Measurements from ENCODE around the gene DHH. TPM values are rescaled to one million over a fixed set of nuclear protein-coding genes. Genes with fewer than 3 reads are reported as not detected.

The DHH gene
- polyA plus RNA-seq, 3 donors = not detected

GRCh38 chr12:49133590-49133989, 39.0 kb upstream of the DHH start:
- no peak overlapping the region for H3K27ac ChIP-seq (ENCODE audit: low read depth in 1 of 2, low read length in 2 of 2)
- no peak overlapping the region for H3K9ac ChIP-seq (ENCODE audit: insufficient read depth, low read length, poor library complexity, severe bottlenecking)
- TF ChIP-seq CTCF (IDR thresholded peaks at IDR 0.05) = no peak
- peaks cover 13 to 15% of the 10 kb centered on the region in 2 donors for H3K36me3 ChIP-seq (replicated peaks in 1 of 2; ENCODE audit: control insufficient read depth in 1 of 2, insufficient read depth in 2 of 2, low read length in 2 of 2)
- peak overlapping the region in 2 of 7 donors; percentile 26 to 64 for H3K27ac Mint-ChIP-seq
- no peaks in the 10 kb centered on the region for H3K9me3 ChIP-seq (replicated peaks in 1 of 2; ENCODE audit: control insufficient read depth in 1 of 2, insufficient read depth in 1 of 2, low read length in 2 of 2)
- H3K79me2 ChIP-seq (ENCODE audit: insufficient read depth, low read length) = peaks cover 42% of the 10 kb centered on the region
- no CpG with 5 or more reads among the region's 10 CpGs for WGBS (ENCODE audit: insufficient coverage)
- H3K4me3 ChIP-seq (replicated peaks in 1 of 3; ENCODE audit: low read depth in 2 of 3, low read length in 3 of 3) = no peak overlapping the region
- peaks cover 34% of the 10 kb centered on the region for H3K4me1 Mint-ChIP-seq
- H3K27me3 Mint-ChIP-seq (ENCODE audit: low read depth in 3 of 3) = no peaks in the 10 kb centered on the region
- no peak overlapping the region for H3K4me2 ChIP-seq (replicated peaks; ENCODE audit: extremely low read depth, low read length, poor library complexity, severe bottlenecking)
- peaks cover 20% of the 10 kb centered on the region for H4K20me1 ChIP-seq (ENCODE audit: insufficient read depth, low read length)
- no peak for DNase-seq
- H3K4me1 ChIP-seq (ENCODE audit: control insufficient read depth in 1 of 2, insufficient read depth in 2 of 2, low read length in 2 of 2) = peaks cover 27 to 43% of the 10 kb centered on the region in 2 donors
- H3K27me3 ChIP-seq (ENCODE audit: control insufficient read depth in 2 of 2, insufficient read depth in 2 of 2, low read length in 2 of 2) = no peaks in the 10 kb centered on the region
- intact Hi-C loops (cut with micrococcal nuclease) = loop anchor here (5.0 to 10.0 kb wide), 5 partner anchors 49 to 101 kb away; partner anchors contain the start of gene TUBA1A (in 1 of the 2)
- H3K9me3 Mint-ChIP-seq = peaks cover 0 to 2% (median 0%) of the 10 kb centered on the region in 7 donors
- H3K36me3 Mint-ChIP-seq = peaks cover 18 to 30% of the 10 kb centered on the region in 2 donors
- H3K4me3 Mint-ChIP-seq = no peak overlapping the region
- no peak overlapping the region for H2AFZ ChIP-seq (ENCODE audit: insufficient read depth, low read depth, low read length, poor library complexity, severe bottlenecking)

- Histone ChIP-seq H3K79me2 (ENCODE audit: insufficient read depth, low read length) (peaks cover 42% of the 10 kb centered on the region), H3K4me3 (replicated peaks in 1 of 3; ENCODE audit: low read depth in 2 of 3, low read length in 3 of 3) (no peak overlapping the region), H3K36me3 (replicated peaks in 1 of 2; ENCODE audit: control insufficient read depth in 1 of 2, insufficient read depth in 2 of 2, low read length in 2 of 2) (peaks cover 15 to 16% of the 10 kb centered on the region in 2 donors), H4K20me1 (ENCODE audit: insufficient read depth, low read length) (peaks cover 23% of the 10 kb centered on the region), H3K27ac (ENCODE audit: low read depth in 1 of 2, low read length in 2 of 2) (no peak overlapping the region), H3K9ac (ENCODE audit: insufficient read depth, low read length, poor library complexity, severe bottlenecking) (no peak overlapping the region), H3K4me1 (ENCODE audit: control insufficient read depth in 1 of 2, insufficient read depth in 2 of 2, low read length in 2 of 2) (peaks cover 27 to 43% of the 10 kb centered on the region in 2 donors), H3K9me3 (replicated peaks in 1 of 2; ENCODE audit: control insufficient read depth in 1 of 2, insufficient read depth in 1 of 2, low read length in 2 of 2) (no peaks in the 10 kb centered on the region), H3K27me3 (ENCODE audit: control insufficient read depth in 2 of 2, insufficient read depth in 2 of 2, low read length in 2 of 2) (no peaks in the 10 kb centered on the region), H2AFZ (ENCODE audit: insufficient read depth, low read depth, low read length, poor library complexity, severe bottlenecking) (no peak overlapping the region), H3K4me2 (replicated peaks; ENCODE audit: extremely low read depth, low read length, poor library complexity, severe bottlenecking) (no peak overlapping the region)
- Mint-ChIP-seq H3K9me3 (peaks cover 0 to 2% (median 0%) of the 10 kb centered on the region in 7 donors), H3K27me3 (ENCODE audit: low read depth in 3 of 3) (no peaks in the 10 kb centered on the region), H3K27ac (no peak overlapping the region), H3K36me3 (peaks cover 22 to 33% of the 10 kb centered on the region in 2 donors), H3K4me3 (no peak overlapping the region), H3K4me1 (peaks cover 34% of the 10 kb centered on the region)
- no CpG with 5 or more reads among the region's 5 CpGs for WGBS (ENCODE audit: insufficient coverage)
- DNase-seq = no peak
- no peak for TF ChIP-seq CTCF (IDR thresholded peaks at IDR 0.05)
- intact Hi-C loops (cut with micrococcal nuclease) = loop anchor here (5.0 to 10.0 kb wide), 5 partner anchors 49 to 102 kb away; partner anchors contain the start of gene TUBA1A (in 1 of the 2)
These were observed 38.4 kb upstream of the DHH start for GRCh38 chr12:49133014-49133413.
